Thyroid gland (tissue), 4 donors: ENCODE results near the gene PALM. TPM values are rescaled to one million over a fixed set of nuclear protein-coding genes. Genes with fewer than 3 reads are reported as not detected.
"Not testable (repeated sequence)": the region's sequence is repeated elsewhere in the genome, so short reads cannot be mapped to it uniquely, and the experiment has no call there.

ENCODE experiments used
- DNase-seq, 2 donors: peaks; one replicate each; pipeline ENCODE4 v3.0.0-alpha.2; 2019
- H3K27ac ChIP-seq, 3 donors: fragments of 200-600 bp; sonication (generic); 1 replicate in 2 of 3; 2 replicates in 1 of 3; pipeline ENCODE4 v1.5.1; 2016 to 2019; ENCODE audit warnings: mild to moderate bottlenecking in 1 of 3, moderate library complexity in 1 of 3
- H3K27me3 ChIP-seq: fragments of 200-600 bp; sonication (generic); one replicate; pipeline ENCODE4 v1.5.1; 2019
- H3K36me3 ChIP-seq, 2 donors: fragments of 200-600 bp; sonication (generic); one replicate each; pipeline ENCODE4 v1.5.1; 2016 to 2019
- H3K4me1 ChIP-seq, 2 donors: fragments of 200-600 bp; sonication (generic); one replicate each; pipeline ENCODE4 v1.5.1; 2017 to 2019
- H3K4me3 ChIP-seq, 3 donors: fragments of 200-600 bp; sonication (generic); replicated peaks in 1 of 3; 1 replicate in 2 of 3; 2 replicates in 1 of 3; pipeline ENCODE4 v1.5.1; 2016; ENCODE audit warnings: mild to moderate bottlenecking in 1 of 3
- H3K9me3 ChIP-seq: fragments of 200-600 bp; sonication (generic); one replicate; pipeline ENCODE4 v1.5.1; 2017
- POLR2A ChIP-seq, 2 donors: fragments of 450-650 bp; IDR thresholded peaks; one replicate each; pipeline ENCODE4 v1.6.1; 2017; ENCODE audit warnings: antibody characterized with exemption in 2 of 2, mild to moderate bottlenecking in 2 of 2, moderate library complexity in 1 of 2
- WGBS, 2 donors: methylation state at CpG; one replicate each; pipeline ENCODE4 v1.1.5; 2017; 5-methylcytosine and 5-hydroxymethylcytosine counted together
- intact Hi-C: fragments of 100-400 bp; cut with DNase I; formaldehyde crosslinking; loops from one replicate; pipeline ENCODE4 v1.15.1; 2023
- total RNA-seq, 4 donors: library from RNA; depleted of rRNA; stranded (reverse); fragments of >200 nt; gene quantifications; one replicate each; pipeline ENCODE4 v1.2.3, GENCODE V29; 2016
- TF ChIP-seq, protein P1 (sequence below), 6 experiments: fragments of 200-600 bp in 3 of 6; fragments of 450-650 bp in 3 of 6; sonication (generic) in 3 of 6; IDR thresholded peaks; one replicate each; pipeline ENCODE4 v1.5.1; 2016 to 2019; ENCODE audit warnings: antibody characterized with exemption in 6 of 6, mild to moderate bottlenecking in 2 of 6, inconsistent platforms in 1 of 6, moderate library complexity in 1 of 6

PALM gene
- total RNA-seq, 4 donors from 2014 or later = 18.9 to 45.5 (median 27.7) TPM

DNA sequence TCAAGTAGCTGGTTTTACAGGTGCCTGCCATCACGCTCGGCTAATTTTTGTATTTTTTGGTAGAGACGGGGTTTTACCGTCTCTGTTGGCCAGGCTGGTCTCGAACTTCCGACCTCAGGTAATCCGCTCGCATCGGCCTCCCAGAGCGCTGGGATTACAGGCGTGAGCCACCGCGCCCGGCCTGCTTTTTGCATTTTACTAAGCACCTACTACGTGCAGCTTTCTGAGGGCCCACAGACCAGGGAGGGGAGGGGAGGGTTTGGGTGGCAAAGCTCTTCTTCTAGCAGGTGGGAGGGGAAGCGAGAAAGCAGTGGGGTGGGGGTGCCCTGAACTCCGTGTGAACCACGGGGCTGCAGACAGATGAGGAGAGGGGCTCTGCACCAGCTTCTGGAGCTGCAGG lies 15.0 kb downstream of the PALM start:
- no peaks in the 10 kb centered on the region for H3K9me3 ChIP-seq
- DNase-seq = no peak
- H3K36me3 ChIP-seq = no peaks in the 10 kb centered on the region
- TF ChIP-seq, protein P1, sequence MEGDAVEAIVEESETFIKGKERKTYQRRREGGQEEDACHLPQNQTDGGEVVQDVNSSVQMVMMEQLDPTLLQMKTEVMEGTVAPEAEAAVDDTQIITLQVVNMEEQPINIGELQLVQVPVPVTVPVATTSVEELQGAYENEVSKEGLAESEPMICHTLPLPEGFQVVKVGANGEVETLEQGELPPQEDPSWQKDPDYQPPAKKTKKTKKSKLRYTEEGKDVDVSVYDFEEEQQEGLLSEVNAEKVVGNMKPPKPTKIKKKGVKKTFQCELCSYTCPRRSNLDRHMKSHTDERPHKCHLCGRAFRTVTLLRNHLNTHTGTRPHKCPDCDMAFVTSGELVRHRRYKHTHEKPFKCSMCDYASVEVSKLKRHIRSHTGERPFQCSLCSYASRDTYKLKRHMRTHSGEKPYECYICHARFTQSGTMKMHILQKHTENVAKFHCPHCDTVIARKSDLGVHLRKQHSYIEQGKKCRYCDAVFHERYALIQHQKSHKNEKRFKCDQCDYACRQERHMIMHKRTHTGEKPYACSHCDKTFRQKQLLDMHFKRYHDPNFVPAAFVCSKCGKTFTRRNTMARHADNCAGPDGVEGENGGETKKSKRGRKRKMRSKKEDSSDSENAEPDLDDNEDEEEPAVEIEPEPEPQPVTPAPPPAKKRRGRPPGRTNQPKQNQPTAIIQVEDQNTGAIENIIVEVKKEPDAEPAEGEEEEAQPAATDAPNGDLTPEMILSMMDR (IDR thresholded peaks at IDR 0.05) = no peak
- no peak for TF ChIP-seq POLR2A (IDR thresholded peaks at IDR 0.05)
- H3K27ac ChIP-seq = no peak overlapping the region
- no peaks in the 10 kb centered on the region for H3K27me3 ChIP-seq
- intact Hi-C loops = no loop called here
- no peak overlapping the region for H3K4me3 ChIP-seq
- H3K4me1 ChIP-seq = peaks cover 4 to 35% of the 10 kb centered on the region in 2 donors
- WGBS, 2 donors = 68 to 78% methylated on average over 18 of the region's 18 CpGs

DNA sequence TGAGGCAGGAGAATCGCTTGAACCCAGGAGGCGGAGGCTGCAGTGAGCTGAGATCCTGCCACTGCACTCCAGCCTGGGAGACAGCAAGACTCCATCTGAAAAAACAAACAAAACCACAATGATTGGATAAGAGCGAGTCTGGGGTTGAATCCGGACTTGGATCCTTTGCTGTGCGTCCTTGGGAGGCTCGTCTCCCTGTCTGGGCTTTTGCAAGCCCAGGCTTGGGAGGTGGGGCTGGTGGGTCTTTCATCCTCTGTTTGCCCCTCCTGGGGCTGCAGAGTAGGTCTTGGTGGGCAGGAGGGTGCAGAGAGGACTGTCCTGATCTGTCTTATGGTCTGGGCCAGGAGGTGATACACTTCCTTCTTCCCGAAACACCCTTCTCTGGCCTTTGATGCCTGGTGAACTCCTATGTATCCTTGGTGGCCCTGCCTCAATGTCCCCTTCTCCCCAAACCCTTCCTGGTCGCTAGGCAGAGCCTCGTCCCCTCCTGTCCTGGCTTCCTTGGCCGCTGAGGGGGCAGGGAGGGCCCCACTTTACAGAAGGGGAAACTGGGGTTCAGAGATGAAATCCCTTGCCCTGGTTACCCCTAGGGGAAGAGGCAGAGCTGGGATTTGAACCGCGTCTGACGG lies 16.8 kb downstream of the PALM start:
- no peaks in the 10 kb centered on the region for H3K36me3 ChIP-seq
- intact Hi-C loops = no loop called here
- H3K4me1 ChIP-seq = peaks cover 0 to 22% of the 10 kb centered on the region in 2 donors
- 83 to 89% methylated on average over 10 to 13 of the region's 13 CpGs for WGBS, 2 donors
- no peak overlapping the region for H3K4me3 ChIP-seq
- TF ChIP-seq POLR2A (IDR thresholded peaks at IDR 0.05) = no peak
- TF ChIP-seq, protein P1 (IDR thresholded peaks at IDR 0.05) = no peak
- no peaks in the 10 kb centered on the region for H3K9me3 ChIP-seq
- H3K27me3 ChIP-seq = no peaks in the 10 kb centered on the region
- H3K27ac ChIP-seq = no peak overlapping the region
- no peak for DNase-seq

DNA sequence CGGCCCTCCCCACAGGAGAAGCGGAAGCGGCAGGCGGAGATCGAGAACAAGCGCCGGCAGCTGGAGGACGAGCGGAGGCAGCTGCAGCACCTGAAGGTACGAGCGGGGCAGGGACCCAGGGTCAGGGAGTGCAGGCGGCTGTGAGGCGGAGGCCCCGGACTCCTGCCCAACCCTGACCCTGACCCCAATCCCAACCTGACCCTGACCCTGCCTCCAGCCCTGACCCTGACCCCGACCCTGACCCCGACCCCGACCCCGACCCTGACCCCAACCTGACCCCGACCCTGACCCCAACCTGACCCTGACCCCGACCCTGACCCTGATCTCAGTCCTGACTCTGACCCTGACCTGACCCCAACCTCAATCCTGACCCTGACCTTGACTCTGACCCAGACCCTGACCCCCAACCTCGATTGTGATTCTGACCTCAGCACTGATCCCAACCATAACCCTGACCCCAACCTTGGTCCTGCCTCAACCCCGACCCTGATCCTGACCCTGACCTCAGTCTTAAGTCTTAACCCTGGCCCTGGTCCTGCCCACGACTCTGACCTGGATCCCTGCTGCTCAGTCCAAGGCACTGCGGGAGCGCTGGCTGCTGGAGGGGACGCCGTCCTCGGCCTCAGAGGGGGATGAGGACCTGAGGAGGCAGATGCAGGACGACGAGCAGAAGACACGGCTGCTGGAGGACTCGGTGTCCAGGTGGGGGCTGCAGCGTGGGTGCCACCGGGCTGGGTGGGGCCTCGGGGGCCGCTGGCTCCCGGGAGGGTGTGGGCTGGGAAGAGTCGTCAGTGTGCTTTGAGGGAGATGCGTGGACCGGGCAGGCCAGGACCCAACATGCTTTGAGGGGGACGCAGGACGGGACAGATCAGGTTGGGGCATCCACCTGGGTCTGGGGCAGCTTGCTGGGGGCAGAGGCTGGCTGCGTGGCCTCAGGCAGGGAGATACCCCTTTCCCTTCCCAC lies 18.5 kb downstream of the PALM start:
- peak overlapping the region; percentile 15 to 70 (median 52) for H3K27ac ChIP-seq
- intact Hi-C loops = no loop called here
- no peak for DNase-seq

DNA sequence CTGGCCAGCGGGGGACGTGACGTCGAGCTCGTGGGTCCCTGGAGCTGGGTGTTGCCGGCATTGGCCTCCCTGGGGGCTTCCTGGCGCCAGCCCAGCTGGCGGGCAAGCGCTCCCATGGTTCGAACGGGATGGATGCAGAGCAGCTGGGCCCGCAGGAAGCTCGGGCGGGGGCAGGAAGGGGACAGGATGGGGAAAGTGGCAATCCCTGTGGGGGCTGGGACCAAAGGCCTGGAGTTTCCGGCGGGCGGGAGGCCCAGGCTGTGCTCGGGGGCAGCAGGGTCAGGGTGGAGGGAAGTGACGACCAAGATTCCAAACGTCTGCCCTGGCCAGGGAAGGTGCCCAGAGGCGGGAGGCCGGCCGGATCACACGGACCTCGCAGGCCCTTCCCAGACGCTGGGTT lies 19.3 kb downstream of the PALM start:
- Histone ChIP-seq H3K9me3 (no peaks in the 10 kb centered on the region), H3K4me1 (peaks cover 0 to 12% of the 10 kb centered on the region in 2 donors), H3K36me3 (no peaks in the 10 kb centered on the region), H3K4me3 (no peak overlapping the region), H3K27ac (peak overlapping the region; percentile 15 to 70 (median 52)), H3K27me3 (no peaks in the 10 kb centered on the region)
- 75 to 79% methylated on average over 18 to 26 of the region's 26 CpGs for WGBS, 2 donors
- intact Hi-C loops = no loop called here
- TF ChIP-seq POLR2A (IDR thresholded peaks at IDR 0.05) = no peak
- DNase-seq = peak; percentile 31 to 45

More for the DNA sequence above, 18.5 kb downstream of the PALM start:
- TF ChIP-seq, protein P1 (IDR thresholded peaks at IDR 0.05) = no peak
- Histone ChIP-seq H3K4me1 (peaks cover 0 to 19% of the 10 kb centered on the region in 2 donors), H3K9me3 (no peaks in the 10 kb centered on the region), H3K36me3 (no peaks in the 10 kb centered on the region), H3K27me3 (no peaks in the 10 kb centered on the region), H3K4me3 (no peak overlapping the region)
- 77 to 83% methylated on average over 30 to 42 of the region's 43 CpGs for WGBS, 2 donors

DNA sequence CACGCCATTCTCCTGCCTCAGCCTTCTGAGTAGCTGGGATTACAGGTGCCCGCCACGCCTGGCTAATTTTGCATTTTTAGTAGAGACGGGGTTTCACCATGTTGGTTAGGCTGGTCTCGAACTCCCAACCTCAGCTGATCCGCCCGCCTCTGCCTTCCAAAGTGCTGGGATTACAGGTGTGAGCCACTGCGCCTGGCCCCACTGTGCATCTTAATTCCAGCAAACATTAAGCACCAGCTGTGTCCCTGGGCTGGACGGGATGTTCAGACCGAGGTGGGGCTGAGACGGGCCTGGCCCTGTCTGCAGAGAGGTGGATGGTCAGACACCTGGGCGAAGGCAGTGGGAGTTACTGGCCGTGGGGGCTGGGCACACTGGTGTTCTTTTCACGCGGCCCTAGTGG lies 20.8 kb downstream of the PALM start:
- intact Hi-C loops, DNase-seq, H3K4me3 ChIP-seq, H3K4me1 ChIP-seq, H3K36me3 ChIP-seq, H3K27ac ChIP-seq, H3K27me3 ChIP-seq, H3K9me3 ChIP-seq: not testable (repeated sequence)
- WGBS, 2 donors = 71 to 88% methylated on average over 4 to 8 of the region's 15 CpGs
